OCI-LY7 (cell line): Measurements from ENCODE around the gene PAXX.

Source experiments
- EZH2phosphoT487 ChIP-seq: fragments of 200-600 bp; sonication (generic); IDR thresholded peaks from 2 replicates; pipeline ENCODE4 v1.6.1; 2018; ENCODE audit warnings: low read depth, borderline replicate concordance, mild to moderate bottlenecking, mixed run types, antibody characterized with exemption, low read length, moderate library complexity, mixed read lengths
- TF ChIP-seq, protein P1 (sequence below): fragments of 200-600 bp; sonication (generic); conservative IDR thresholded peaks from 2 replicates; pipeline ENCODE4 v1.5.1; 2014; ENCODE audit warnings: mild to moderate bottlenecking, antibody characterized with exemption, low read length, moderate library complexity, mixed read lengths

DNA sequence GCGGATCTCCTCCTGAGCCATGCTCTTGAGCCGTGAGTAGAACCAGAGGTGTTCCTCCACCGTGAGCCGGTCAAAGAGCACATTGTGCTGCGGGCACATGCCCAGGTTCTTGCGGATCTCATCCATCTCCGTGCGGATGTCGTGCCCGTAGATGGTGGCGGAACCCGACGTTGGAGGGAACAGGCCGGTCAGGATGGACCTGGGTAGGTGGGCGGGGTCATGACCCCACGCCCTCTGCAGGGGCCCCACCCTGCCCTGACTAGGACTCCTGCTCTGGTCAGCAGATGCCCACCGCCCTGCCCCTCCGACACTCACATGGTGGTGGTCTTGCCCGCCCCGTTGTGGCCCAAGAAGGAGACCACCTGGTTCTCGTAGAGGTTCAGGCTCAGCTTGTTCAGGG lies 23.8 kb downstream of the PAXX start:
- TF ChIP-seq, protein P1, sequence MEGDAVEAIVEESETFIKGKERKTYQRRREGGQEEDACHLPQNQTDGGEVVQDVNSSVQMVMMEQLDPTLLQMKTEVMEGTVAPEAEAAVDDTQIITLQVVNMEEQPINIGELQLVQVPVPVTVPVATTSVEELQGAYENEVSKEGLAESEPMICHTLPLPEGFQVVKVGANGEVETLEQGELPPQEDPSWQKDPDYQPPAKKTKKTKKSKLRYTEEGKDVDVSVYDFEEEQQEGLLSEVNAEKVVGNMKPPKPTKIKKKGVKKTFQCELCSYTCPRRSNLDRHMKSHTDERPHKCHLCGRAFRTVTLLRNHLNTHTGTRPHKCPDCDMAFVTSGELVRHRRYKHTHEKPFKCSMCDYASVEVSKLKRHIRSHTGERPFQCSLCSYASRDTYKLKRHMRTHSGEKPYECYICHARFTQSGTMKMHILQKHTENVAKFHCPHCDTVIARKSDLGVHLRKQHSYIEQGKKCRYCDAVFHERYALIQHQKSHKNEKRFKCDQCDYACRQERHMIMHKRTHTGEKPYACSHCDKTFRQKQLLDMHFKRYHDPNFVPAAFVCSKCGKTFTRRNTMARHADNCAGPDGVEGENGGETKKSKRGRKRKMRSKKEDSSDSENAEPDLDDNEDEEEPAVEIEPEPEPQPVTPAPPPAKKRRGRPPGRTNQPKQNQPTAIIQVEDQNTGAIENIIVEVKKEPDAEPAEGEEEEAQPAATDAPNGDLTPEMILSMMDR, result no peak
- TF ChIP-seq EZH2phosphoT487, result no peak
